GM12878 (cell line): ENCODE measurements around the gene CLDN15.

Experiments
- BMI1 ChIP-seq: fragments of 450-650 bp; IDR thresholded peaks from 2 replicates; pipeline ENCODE4 v1.6.1; 2016; ENCODE audit warnings: mild to moderate bottlenecking, moderate library complexity, borderline replicate concordance
- EGR1 ChIP-seq, 2 experiments: IDR thresholded peaks; 1 replicate in 1 of 2; 2 replicates in 1 of 2; pipeline ENCODE4 v1.6.1; 2011 to 2012; ENCODE audit warnings: low read depth in 2 of 2, low read length in 2 of 2, borderline replicate concordance in 1 of 2, mild to moderate bottlenecking in 1 of 2, moderate library complexity in 1 of 2
- HDAC2 ChIP-seq: fragments of 200-600 bp; sonication (generic); IDR thresholded peaks from 2 replicates; pipeline ENCODE4 v1.6.1; 2017
- SIX5 ChIP-seq: IDR thresholded peaks from 2 replicates; pipeline ENCODE4 v1.6.1; 2011; ENCODE audit warnings: mild to moderate bottlenecking, low read depth, low read length, moderate library complexity; ENCODE audit not compliant: severe bottlenecking
- SMAD1 ChIP-seq: fragments of 450-650 bp; IDR thresholded peaks from 2 replicates; pipeline ENCODE4 v1.6.1; 2018; ENCODE audit warnings: mild to moderate bottlenecking, low read depth; ENCODE audit not compliant: partially characterized antibody
- ZNF274 ChIP-seq: IDR thresholded peaks from one replicate; pipeline ENCODE4 v1.8.0; 2011; ENCODE audit not compliant: insufficient read length, insufficient read depth
- TF ChIP-seq, protein P1 (sequence below), 3 experiments: IDR thresholded peaks in 2 of 3; conservative IDR thresholded peaks in 1 of 3; 2 replicates each; pipeline ENCODE4 v1.5.1; 2011; ENCODE audit warnings: low read depth in 3 of 3, low read length in 3 of 3, mild to moderate bottlenecking in 3 of 3, control low read depth in 2 of 3, moderate library complexity in 2 of 3, inconsistent platforms in 1 of 3, mixed read lengths in 1 of 3; ENCODE audit not compliant: control insufficient read depth in 2 of 3, insufficient read depth in 1 of 3; ENCODE audit errors: extremely low read depth in 1 of 3
- TF ChIP-seq, protein P2 (sequence below): fragments of 450-650 bp; formaldehyde crosslinking; IDR thresholded peaks from 2 replicates; pipeline ENCODE4 v1.4.0; 2022; ENCODE audit warnings: mild to moderate bottlenecking, moderate library complexity

DNA sequence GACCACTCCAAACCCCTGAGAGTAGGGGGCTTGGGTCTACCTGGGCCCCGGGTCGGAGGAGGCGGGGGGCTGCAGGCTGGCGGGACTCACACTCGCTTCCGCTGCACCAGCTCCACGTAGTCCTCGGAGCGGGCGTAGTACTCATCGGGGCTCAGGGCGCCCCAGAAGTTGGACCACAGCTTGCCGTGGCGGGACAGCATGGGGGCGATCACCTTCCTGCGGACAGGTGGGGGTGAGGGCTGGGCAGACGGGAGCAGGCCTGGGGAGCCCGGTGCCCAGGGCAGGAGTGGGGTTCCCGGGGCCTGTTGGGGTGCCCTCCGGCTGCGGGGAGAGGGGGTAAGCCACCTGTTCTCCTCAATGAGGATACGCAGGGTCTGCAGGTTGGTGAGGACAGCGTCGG is 26.1 kb downstream of the CLDN15 start:
- TF ChIP-seq SMAD1, result no peak
- TF ChIP-seq, protein P1, sequence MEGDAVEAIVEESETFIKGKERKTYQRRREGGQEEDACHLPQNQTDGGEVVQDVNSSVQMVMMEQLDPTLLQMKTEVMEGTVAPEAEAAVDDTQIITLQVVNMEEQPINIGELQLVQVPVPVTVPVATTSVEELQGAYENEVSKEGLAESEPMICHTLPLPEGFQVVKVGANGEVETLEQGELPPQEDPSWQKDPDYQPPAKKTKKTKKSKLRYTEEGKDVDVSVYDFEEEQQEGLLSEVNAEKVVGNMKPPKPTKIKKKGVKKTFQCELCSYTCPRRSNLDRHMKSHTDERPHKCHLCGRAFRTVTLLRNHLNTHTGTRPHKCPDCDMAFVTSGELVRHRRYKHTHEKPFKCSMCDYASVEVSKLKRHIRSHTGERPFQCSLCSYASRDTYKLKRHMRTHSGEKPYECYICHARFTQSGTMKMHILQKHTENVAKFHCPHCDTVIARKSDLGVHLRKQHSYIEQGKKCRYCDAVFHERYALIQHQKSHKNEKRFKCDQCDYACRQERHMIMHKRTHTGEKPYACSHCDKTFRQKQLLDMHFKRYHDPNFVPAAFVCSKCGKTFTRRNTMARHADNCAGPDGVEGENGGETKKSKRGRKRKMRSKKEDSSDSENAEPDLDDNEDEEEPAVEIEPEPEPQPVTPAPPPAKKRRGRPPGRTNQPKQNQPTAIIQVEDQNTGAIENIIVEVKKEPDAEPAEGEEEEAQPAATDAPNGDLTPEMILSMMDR (IDR thresholded peaks at IDR 0.05 in 2 of 3, conservative IDR thresholded peaks at IDR 0.05 in 1 of 3; ENCODE audit: control insufficient read depth in 2 of 3, extremely low read depth in 1 of 3, insufficient read depth in 1 of 3, low read depth in 3 of 3, low read length in 3 of 3), result no peak
- TF ChIP-seq, protein P2, sequence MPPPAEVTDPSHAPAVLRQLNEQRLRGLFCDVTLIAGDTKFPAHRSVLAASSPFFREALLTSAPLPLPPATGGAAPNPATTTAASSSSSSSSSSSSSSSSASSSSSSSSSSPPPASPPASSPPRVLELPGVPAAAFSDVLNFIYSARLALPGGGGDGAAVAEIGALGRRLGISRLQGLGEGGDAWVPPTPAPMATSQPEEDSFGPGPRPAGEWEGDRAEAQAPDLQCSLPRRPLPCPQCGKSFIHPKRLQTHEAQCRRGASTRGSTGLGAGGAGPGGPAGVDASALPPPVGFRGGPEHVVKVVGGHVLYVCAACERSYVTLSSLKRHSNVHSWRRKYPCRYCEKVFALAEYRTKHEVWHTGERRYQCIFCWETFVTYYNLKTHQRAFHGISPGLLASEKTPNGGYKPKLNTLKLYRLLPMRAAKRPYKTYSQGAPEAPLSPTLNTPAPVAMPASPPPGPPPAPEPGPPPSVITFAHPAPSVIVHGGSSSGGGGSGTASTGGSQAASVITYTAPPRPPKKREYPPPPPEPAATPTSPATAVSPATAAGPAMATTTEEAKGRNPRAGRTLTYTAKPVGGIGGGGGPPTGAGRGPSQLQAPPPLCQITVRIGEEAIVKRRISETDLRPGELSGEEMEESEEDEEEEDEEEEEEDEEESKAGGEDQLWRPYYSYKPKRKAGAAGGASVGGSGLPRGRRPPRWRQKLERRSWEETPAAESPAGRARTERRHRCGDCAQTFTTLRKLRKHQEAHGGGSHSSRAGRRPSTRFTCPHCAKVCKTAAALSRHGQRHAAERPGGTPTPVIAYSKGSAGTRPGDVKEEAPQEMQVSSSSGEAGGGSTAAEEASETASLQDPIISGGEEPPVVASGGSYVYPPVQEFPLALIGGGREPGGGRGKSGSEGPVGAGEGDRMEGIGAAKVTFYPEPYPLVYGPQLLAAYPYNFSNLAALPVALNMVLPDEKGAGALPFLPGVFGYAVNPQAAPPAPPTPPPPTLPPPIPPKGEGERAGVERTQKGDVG (CRISPR knock-in tag), result no peak
- no peak for TF ChIP-seq EGR1 (IDR thresholded peaks at IDR 0.05; ENCODE audit: borderline replicate concordance in 1 of 2, low read depth in 2 of 2, low read length in 2 of 2)
- TF ChIP-seq ZNF274, result no peak
- TF ChIP-seq SIX5, result no peak
- TF ChIP-seq HDAC2, result no peak
- no peak for TF ChIP-seq BMI1
